PFSK-1 (cell line): ENCODE measurements around the gene FYB1.

Source experiments
- FOXP2 ChIP-seq: optimal IDR thresholded peaks from 2 replicates; pipeline ENCODE3; 2011; ENCODE audit warnings: borderline replicate concordance, control low read depth, inconsistent platforms; ENCODE audit not compliant: insufficient read depth; ENCODE audit errors: extremely low read length, extremely low read depth
- POLR2AphosphoS5 ChIP-seq: IDR thresholded peaks from 2 replicates; pipeline ENCODE4 v1.6.1; 2012; ENCODE audit warnings: low read depth, mild to moderate bottlenecking, control low read depth, low read length, moderate library complexity
- REST ChIP-seq, 2 experiments: IDR thresholded peaks; 2 replicates each; pipeline versions ENCODE4 v1.6.1 to v1.8.0; 2011 to 2012; ENCODE audit warnings: low read depth in 2 of 2, low read length in 2 of 2, control low read depth in 1 of 2, inconsistent platforms in 1 of 2, mild to moderate bottlenecking in 1 of 2, moderate library complexity in 1 of 2; ENCODE audit not compliant: insufficient read depth in 1 of 2
- SIN3A ChIP-seq: IDR thresholded peaks from 2 replicates; pipeline ENCODE4 v1.6.1; 2012; ENCODE audit warnings: mild to moderate bottlenecking, low read length, moderate library complexity, borderline replicate concordance; ENCODE audit not compliant: insufficient read depth
- TAF1 ChIP-seq: IDR thresholded peaks from 2 replicates; pipeline ENCODE4 v1.6.1; 2012; ENCODE audit warnings: low read length, control low read depth, borderline replicate concordance; ENCODE audit not compliant: insufficient read depth

FYB1 gene

DNA sequence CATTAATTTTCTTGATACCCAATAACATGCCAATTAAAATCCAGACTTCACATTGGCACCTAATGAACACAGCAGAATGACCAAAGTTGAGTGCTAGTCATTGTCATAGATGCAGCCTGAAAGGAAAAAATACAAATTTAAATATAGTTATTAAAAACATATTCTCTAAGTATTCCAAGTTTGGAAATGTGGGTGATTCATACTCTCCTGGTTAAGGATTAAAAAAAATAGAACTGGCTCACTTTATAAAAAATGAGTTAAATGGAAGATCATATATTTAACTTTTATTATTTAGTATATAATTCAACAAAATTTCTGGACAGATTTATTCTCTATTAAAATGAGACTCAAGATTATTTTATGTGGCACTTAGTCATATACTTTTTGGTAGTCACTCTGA lies 112.0 kb downstream of the FYB1 start:
- no peak for TF ChIP-seq REST (IDR thresholded peaks at IDR 0.05; ENCODE audit: insufficient read depth in 1 of 2, low read depth in 2 of 2, low read length in 2 of 2)
- TF ChIP-seq TAF1, result no peak
- TF ChIP-seq POLR2AphosphoS5, result no peak
- no peak for TF ChIP-seq FOXP2
- TF ChIP-seq SIN3A, result no peak

GRCh38 chr5:39106322-39106721 lies 113.0 kb downstream of the FYB1 start:
- TF ChIP-seq REST (IDR thresholded peaks at IDR 0.05; ENCODE audit: insufficient read depth in 1 of 2, low read depth in 2 of 2, low read length in 2 of 2) (no peak), TAF1 (no peak), FOXP2 (no peak), SIN3A (no peak), POLR2AphosphoS5 (no peak)

- no peak for TF ChIP-seq FOXP2
- no peak for TF ChIP-seq SIN3A
- TF ChIP-seq POLR2AphosphoS5, result no peak
- no peak for TF ChIP-seq TAF1
- no peak for TF ChIP-seq REST (IDR thresholded peaks at IDR 0.05; ENCODE audit: insufficient read depth in 1 of 2, low read depth in 2 of 2, low read length in 2 of 2)
Observed at GRCh38 chr5:39104221-39104620, 115.1 kb downstream of the FYB1 start.

- TF ChIP-seq FOXP2, result no peak
- TF ChIP-seq POLR2AphosphoS5, result no peak
- no peak for TF ChIP-seq SIN3A
Observed at GRCh38 chr5:39102684-39103155, 116.6 kb downstream of the FYB1 start.

DNA sequence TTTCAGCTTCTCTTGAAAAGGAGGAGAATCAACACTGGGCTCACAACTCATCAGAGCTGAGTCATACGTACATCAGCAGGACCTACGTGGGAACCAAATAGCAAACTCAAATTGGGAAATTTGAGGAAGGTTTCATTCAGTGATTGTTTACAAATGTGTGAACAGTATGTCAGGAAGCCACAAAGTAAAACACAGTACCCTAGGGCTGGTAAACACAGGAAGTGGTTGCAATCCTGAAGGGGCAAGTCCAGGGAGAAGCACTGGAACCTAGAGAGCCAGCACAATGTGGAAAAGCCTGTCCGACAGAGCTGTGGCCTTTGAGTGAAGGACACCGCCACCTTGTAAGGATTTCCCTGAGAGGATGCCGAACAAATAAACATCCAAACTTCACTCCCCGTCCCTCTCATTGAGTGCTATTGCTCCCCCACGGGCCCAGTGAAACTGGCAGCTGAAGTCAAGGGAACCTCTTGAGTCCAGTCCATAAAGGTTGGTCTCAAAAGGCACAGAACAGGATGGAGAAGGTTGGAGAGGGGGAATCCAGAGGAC lies 118.4 kb downstream of the FYB1 start:
- peak in 1 of 2 experiments; percentile 55; a peak in 1 of 4 replicates for TF ChIP-seq REST (IDR thresholded peaks at IDR 0.05; ENCODE audit: insufficient read depth in 1 of 2, low read depth in 2 of 2, low read length in 2 of 2)
- peak; percentile 100 for TF ChIP-seq FOXP2
- TF ChIP-seq POLR2AphosphoS5, result no peak
- peak; percentile 52; the same call in 1 of the 2 replicates for TF ChIP-seq SIN3A
- peak; percentile 33; the same call in 1 of the 2 replicates for TF ChIP-seq TAF1
